Neural cell (in vitro differentiated cells): ENCODE measurements around the gene TRIM45. TPM values are rescaled to one million over a fixed set of nuclear protein-coding genes. Genes with fewer than 3 reads are reported as not detected.

Source experiments
- H2AFZ ChIP-seq: fragments of 200-600, 300-800 bp; sonication (generic), shearing (Covaris generic); 2 replicates; pipeline ENCODE4 v1.6.0; 2014; ENCODE audit warnings: low read depth, mild to moderate bottlenecking, antibody characterized with exemption, low read length, moderate library complexity
- H3F3A ChIP-seq: fragments of 200-600 bp; shearing (Covaris generic); 2 replicates; pipeline ENCODE4 v1.6.1; 2016; ENCODE audit warnings: mild to moderate bottlenecking, moderate library complexity, mixed read lengths, antibody characterized with exemption, low read length; ENCODE audit not compliant: insufficient read depth, poor library complexity, severe bottlenecking
- H3K27ac ChIP-seq: fragments of 200-600, 300-800 bp; sonication (generic), shearing (Covaris generic); 2 replicates; pipeline ENCODE4 v1.5.1; 2014; ENCODE audit warnings: mild to moderate bottlenecking, low read length, moderate library complexity
- H3K27me3 ChIP-seq: fragments of 300-800, 200-600 bp; sonication (generic), shearing (Covaris generic); 2 replicates; pipeline ENCODE4 v1.6.0; 2014; ENCODE audit warnings: mild to moderate bottlenecking, low read depth, low read length, moderate library complexity; ENCODE audit not compliant: insufficient read depth
- H3K36me3 ChIP-seq: fragments of 300-800, 200-600 bp; sonication (generic), shearing (Covaris generic); 2 replicates; pipeline ENCODE4 v1.5.1; 2014; ENCODE audit warnings: mild to moderate bottlenecking, antibody characterized with exemption, low read length, moderate library complexity; ENCODE audit not compliant: insufficient read depth
- H3K4me2 ChIP-seq: fragments of 300-800, 200-600 bp; sonication (generic), shearing (Covaris generic); 2 replicates; pipeline ENCODE4 v1.6.0; 2014; ENCODE audit warnings: mild to moderate bottlenecking, low read length
- H3K4me3 ChIP-seq: fragments of 300-800, 200-600 bp; sonication (generic), shearing (Covaris generic); 2 replicates; pipeline ENCODE4 v1.5.1; 2014; ENCODE audit warnings: mild to moderate bottlenecking, low read length, moderate library complexity
- H3K79me2 ChIP-seq: fragments of 200-600 bp; shearing (Covaris generic); replicated peaks from 2 replicates; pipeline ENCODE4 v1.6.0; 2014; ENCODE audit warnings: mild to moderate bottlenecking, low read length, moderate library complexity; ENCODE audit not compliant: insufficient read depth
- H3K9ac ChIP-seq: fragments of 300-800, 200-600 bp; sonication (generic), shearing (Covaris generic); 2 replicates; pipeline ENCODE4 v1.6.1; 2016; ENCODE audit warnings: mild to moderate bottlenecking, low read length, mixed read lengths
- H3K9me2 ChIP-seq: fragments of 200-600 bp; shearing (Covaris generic); 2 replicates; pipeline ENCODE4 v1.6.1; 2016; ENCODE audit warnings: mild to moderate bottlenecking, low read length, mixed read lengths; ENCODE audit not compliant: insufficient read depth
- H3K9me3 ChIP-seq: fragments of 200-600, 300-800 bp; sonication (generic), shearing (Covaris generic); 2 replicates; pipeline ENCODE4 v1.6.1; 2016; ENCODE audit warnings: mild to moderate bottlenecking, mixed run types, low read length, moderate library complexity, mixed read lengths
- H4K20me1 ChIP-seq: fragments of 200-600 bp; shearing (Covaris generic); 2 replicates; pipeline ENCODE4 v1.6.1; 2016; ENCODE audit warnings: mild to moderate bottlenecking, mixed run types; ENCODE audit not compliant: insufficient read depth
- CTCF ChIP-seq: fragments of 450-650 bp; IDR thresholded peaks from 2 replicates; pipeline ENCODE4 v1.5.1; 2014; ENCODE audit warnings: antibody characterized with exemption, mild to moderate bottlenecking, moderate library complexity; ENCODE audit not compliant: poor library complexity, severe bottlenecking
- EP300 ChIP-seq: fragments of 450-650 bp; conservative IDR thresholded peaks from 2 replicates; pipeline ENCODE4 v1.6.1; 2014; ENCODE audit warnings: antibody characterized with exemption, mild to moderate bottlenecking, moderate library complexity; ENCODE audit not compliant: poor library complexity, severe bottlenecking
- EZH2 ChIP-seq: fragments of 200-600, 300-800 bp; shearing (Covaris generic), sonication (generic); IDR thresholded peaks from 2 replicates; pipeline ENCODE4 v1.6.1; 2014; ENCODE audit warnings: antibody characterized with exemption, low read length, borderline replicate concordance, mild to moderate bottlenecking; ENCODE audit not compliant: insufficient read depth, poor library complexity, severe bottlenecking
- MXI1 ChIP-seq: fragments of 450-650 bp; conservative IDR thresholded peaks from 2 replicates; pipeline ENCODE4 v1.6.1; 2014; ENCODE audit warnings: antibody characterized with exemption, mild to moderate bottlenecking; ENCODE audit not compliant: poor library complexity, severe bottlenecking
- POLR2AphosphoS5 ChIP-seq: IDR thresholded peaks from 2 replicates; pipeline ENCODE4 v1.6.1; 2012
- RAD21 ChIP-seq: fragments of 450-650 bp; conservative IDR thresholded peaks from 2 replicates; pipeline ENCODE4 v1.6.1; 2014; ENCODE audit warnings: antibody characterized with exemption, mild to moderate bottlenecking, moderate library complexity
- REST ChIP-seq: IDR thresholded peaks from 2 replicates; pipeline ENCODE4 v1.6.1; 2012; ENCODE audit warnings: borderline replicate concordance
- SMC3 ChIP-seq: fragments of 450-650 bp; conservative IDR thresholded peaks from 2 replicates; pipeline ENCODE4 v1.6.1; 2014; ENCODE audit warnings: antibody characterized with exemption, mild to moderate bottlenecking, moderate library complexity; ENCODE audit not compliant: poor library complexity
- TAF1 ChIP-seq: IDR thresholded peaks from 2 replicates; pipeline ENCODE4 v1.6.1; 2012; ENCODE audit warnings: low read depth
- polyA plus RNA-seq: library from polyadenylated mRNA; depleted of rRNA; stranded (reverse); fragments of >200 nt; gene quantifications from 2 replicates; pipeline ENCODE4 v1.2.3, GENCODE V29; 2014

The TRIM45 gene
- polyA plus RNA-seq, 1 donor from 2014 or later: 4.9 TPM

- Histone ChIP-seq H2AFZ (no peak overlapping the region), H3K4me2 (no peak overlapping the region), H3K9me3 (no peaks in the 10 kb centered on the region), H3K27me3 (no peaks in the 10 kb centered on the region), H3K4me3 (no peak overlapping the region), H4K20me1 (no peaks in the 10 kb centered on the region), H3K79me2 (no peaks in the 10 kb centered on the region), H3K9me2 (no peaks in the 10 kb centered on the region), H3K27ac (no peak overlapping the region), H3F3A (no peaks in the 10 kb centered on the region), H3K9ac (no peak overlapping the region), H3K36me3 (no peaks in the 10 kb centered on the region)
- TF ChIP-seq CTCF (no peak), TAF1 (no peak), POLR2AphosphoS5 (no peak), MXI1 (no peak), EP300 (no peak), REST (no peak), EZH2 (no peak), RAD21 (no peak)
Measured at GRCh38 chr1:117092594-117092993, 29.0 kb downstream of the TRIM45 start.

GRCh38 chr1:117089996-117090395 lies 31.6 kb downstream of the TRIM45 start:
- Histone ChIP-seq H3K79me2 (no peaks in the 10 kb centered on the region), H2AFZ (no peak overlapping the region), H3K27me3 (no peaks in the 10 kb centered on the region), H3K36me3 (no peaks in the 10 kb centered on the region), H3K4me3 (no peak overlapping the region), H3F3A (no peaks in the 10 kb centered on the region), H3K4me2 (no peak overlapping the region), H3K9me2 (no peaks in the 10 kb centered on the region), H3K9ac (no peak overlapping the region), H4K20me1 (no peaks in the 10 kb centered on the region), H3K9me3 (no peaks in the 10 kb centered on the region), H3K27ac (no peak overlapping the region)
- TF ChIP-seq POLR2AphosphoS5: no peak
- TF ChIP-seq MXI1: no peak
- no peak for TF ChIP-seq TAF1
- TF ChIP-seq EZH2: no peak
- no peak for TF ChIP-seq CTCF
- TF ChIP-seq REST: no peak
- no peak for TF ChIP-seq EP300
- no peak for TF ChIP-seq SMC3
- no peak for TF ChIP-seq RAD21
